Measurements from ENCODE around the gene CACNA2D4. TPM values are rescaled to one million over a fixed set of nuclear protein-coding genes. Genes with fewer than 3 reads are reported as not detected.

The CACNA2D4 gene
- total RNA-seq, 4 donors from 2014 or later, result 0.25 to 3.1 (median 0.68) TPM

- ATAC-seq (no peak), DNase-seq (no peak)
- in situ Hi-C loops (cut with MboI; ENCODE audit: low sequenced_read_pairs in 4 of 4) (no loop called here), intact Hi-C loops (cut with DNase I; ENCODE audit: low total_unique reads) (no loop called here)
- Histone ChIP-seq H3K36me3 (no peaks in the 10 kb centered on the region), H3K4me3 (no peak overlapping the region), H3K27ac (no peak overlapping the region), H3K4me1 (no peaks in the 10 kb centered on the region), H3K27me3 (peaks cover 0 to 12% (median 4%) of the 10 kb centered on the region in 3 donors), H3K9me3 (no peaks in the 10 kb centered on the region)
- TF ChIP-seq POLR2A (IDR thresholded peaks at IDR 0.05), result no peak
- TF ChIP-seq CTCF (IDR thresholded peaks at IDR 0.05 in 4 of 5, conservative IDR thresholded peaks at IDR 0.05 in 1 of 5), result no peak
Measured at GRCh38 chr12:1862973-1863372, 55.5 kb downstream of the CACNA2D4 start.

DNA sequence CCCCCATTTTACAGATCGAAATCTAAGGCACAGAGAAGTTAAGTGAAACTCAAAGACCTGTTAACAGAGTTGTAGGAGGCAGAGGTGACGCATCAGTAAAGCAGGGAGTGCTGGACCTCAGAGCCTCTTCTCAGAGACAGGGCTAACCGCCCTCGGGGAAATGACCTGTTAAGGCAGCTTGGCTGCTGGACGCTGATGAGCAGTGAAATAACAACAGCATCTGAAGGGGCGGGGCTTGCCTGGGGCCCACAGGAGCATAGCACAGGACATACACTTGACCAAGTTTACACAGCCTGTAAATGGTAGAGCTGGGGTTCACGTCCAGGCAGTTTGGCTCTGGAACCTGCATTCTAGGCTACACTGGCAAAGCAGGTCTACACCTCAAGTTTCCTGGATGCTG, 58.8 kb downstream of the CACNA2D4 start:
- no peak overlapping the region for H3K4me3 ChIP-seq
- peaks cover 0 to 9% (median 0%) of the 10 kb centered on the region in 3 donors for H3K9me3 ChIP-seq
- intact Hi-C loops (cut with DNase I; ENCODE audit: low total_unique reads) (no loop called here), in situ Hi-C loops (cut with MboI; ENCODE audit: low sequenced_read_pairs in 4 of 4) (no loop called here)
- DNase-seq (no peak), ATAC-seq (no peak)
- peaks cover 0 to 6% (median 0%) of the 10 kb centered on the region in 3 donors for H3K27me3 ChIP-seq
- H3K36me3 ChIP-seq, result no peaks in the 10 kb centered on the region
- no peak for TF ChIP-seq POLR2A (IDR thresholded peaks at IDR 0.05)
- TF ChIP-seq CTCF (IDR thresholded peaks at IDR 0.05 in 4 of 5, conservative IDR thresholded peaks at IDR 0.05 in 1 of 5), result no peak
- no peak overlapping the region for H3K27ac ChIP-seq
- no peaks in the 10 kb centered on the region for H3K4me1 ChIP-seq

DNA sequence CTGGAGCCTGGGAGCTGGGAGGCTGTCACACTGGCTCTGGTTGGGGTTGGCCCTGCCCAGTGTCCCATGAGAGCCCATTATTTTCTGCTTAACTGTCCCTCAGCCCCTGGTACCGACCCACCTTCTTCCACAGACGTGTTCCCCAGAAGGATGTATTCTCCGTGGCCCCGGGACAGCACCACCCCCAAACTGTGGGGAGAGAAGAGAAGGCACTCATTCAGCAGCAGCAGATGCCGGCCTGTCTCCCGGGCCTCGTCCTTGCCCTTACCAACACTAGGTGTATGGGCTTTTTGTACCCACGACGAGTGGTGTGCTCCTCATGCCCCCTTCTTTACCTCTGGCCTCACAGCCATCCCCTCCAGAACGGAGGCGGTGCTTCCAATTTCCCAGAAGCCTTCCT, 60.0 kb downstream of the CACNA2D4 start:
- H3K36me3 ChIP-seq, result no peaks in the 10 kb centered on the region
- DNase-seq, result no peak
- peaks cover 0 to 3% (median 0%) of the 10 kb centered on the region in 3 donors for H3K27me3 ChIP-seq
- peaks cover 0 to 9% (median 0%) of the 10 kb centered on the region in 3 donors for H3K9me3 ChIP-seq
- no peak for ATAC-seq
- no peaks in the 10 kb centered on the region for H3K4me1 ChIP-seq
- TF ChIP-seq POLR2A (IDR thresholded peaks at IDR 0.05), result no peak
- no peak for TF ChIP-seq CTCF (IDR thresholded peaks at IDR 0.05 in 4 of 5, conservative IDR thresholded peaks at IDR 0.05 in 1 of 5)
- intact Hi-C loops (cut with DNase I; ENCODE audit: low total_unique reads) (no loop called here), in situ Hi-C loops (cut with MboI; ENCODE audit: low sequenced_read_pairs in 4 of 4) (no loop called here)
- H3K27ac ChIP-seq, result no peak overlapping the region
- no peak overlapping the region for H3K4me3 ChIP-seq

DNA sequence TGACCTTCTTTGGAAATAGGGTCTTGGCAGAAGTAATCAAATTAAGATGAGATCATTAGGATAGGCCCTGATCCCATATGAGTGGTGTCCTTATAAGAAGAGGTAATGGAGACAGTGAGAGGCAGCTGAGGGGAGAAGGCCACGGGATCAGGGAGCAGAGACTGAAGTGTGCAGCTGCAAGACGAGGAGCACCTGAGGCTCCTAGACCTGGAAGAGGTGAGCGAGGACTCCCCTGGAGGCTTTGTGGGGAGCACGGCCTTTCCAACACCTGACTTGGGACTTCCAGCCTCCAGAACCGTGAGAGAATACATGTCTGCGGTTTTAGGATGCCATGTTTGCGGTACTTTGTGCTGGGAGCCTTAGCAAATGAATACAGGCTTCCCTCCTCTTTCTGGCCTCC, 60.6 kb downstream of the CACNA2D4 start:
- DNase-seq, result no peak
- H3K36me3 ChIP-seq, result no peaks in the 10 kb centered on the region

More for the DNA sequence above, 60.6 kb downstream of the CACNA2D4 start:
- intact Hi-C loops (cut with DNase I; ENCODE audit: low total_unique reads) (no loop called here), in situ Hi-C loops (cut with MboI; ENCODE audit: low sequenced_read_pairs in 4 of 4) (no loop called here)
- Histone ChIP-seq H3K27me3 (peaks cover 0 to 3% (median 0%) of the 10 kb centered on the region in 3 donors), H3K4me3 (no peak overlapping the region), H3K27ac (no peak overlapping the region), H3K4me1 (no peaks in the 10 kb centered on the region), H3K9me3 (peaks cover 0 to 9% (median 0%) of the 10 kb centered on the region in 3 donors)
- TF ChIP-seq CTCF (IDR thresholded peaks at IDR 0.05 in 4 of 5, conservative IDR thresholded peaks at IDR 0.05 in 1 of 5), result no peak
- no peak for TF ChIP-seq POLR2A (IDR thresholded peaks at IDR 0.05)
- no peak for ATAC-seq
